DMS 273 (cell line): ENCODE results near the gene MVB12B.
A peak's percentile ranks its signal among the peaks of the same experiment; 100 is the strongest.

Experiments
- DNase-seq: peaks from one replicate; lab custom pipeline; 2025; ENCODE audit not compliant: unreplicated experiment; lab: John Stamatoyannopoulos, UW

Gene MVB12B

GRCh38 chr9:126423142-126423915, 96.7 kb downstream of the MVB12B start:
- peak; percentile 9 for DNase-seq

- no peak for DNase-seq
Observed at GRCh38 chr9:126423916-126424185, 97.2 kb downstream of the MVB12B start.

GRCh38 chr9:126424511-126424910, 97.9 kb downstream of the MVB12B start:
- DNase-seq = no peak

GRCh38 chr9:126428534-126429175, 102.0 kb downstream of the MVB12B start:
- no peak for DNase-seq

- no peak for DNase-seq
Observed at GRCh38 chr9:126429190-126429589, 102.6 kb downstream of the MVB12B start.

- no peak for DNase-seq
Observed at GRCh38 chr9:126430124-126430523, 103.5 kb downstream of the MVB12B start.

- no peak for DNase-seq
Observed at GRCh38 chr9:126431077-126431742, 104.6 kb downstream of the MVB12B start.

GRCh38 chr9:126432659-126433058, 106.0 kb downstream of the MVB12B start:
- DNase-seq = no peak

- no peak for DNase-seq
Observed at GRCh38 chr9:126435105-126435504, 108.5 kb downstream of the MVB12B start.

GRCh38 chr9:126435626-126436025, 109.0 kb downstream of the MVB12B start:
- no peak for DNase-seq

GRCh38 chr9:126436545-126437267, 110.1 kb downstream of the MVB12B start:
- no peak for DNase-seq

GRCh38 chr9:126437268-126437666, 110.6 kb downstream of the MVB12B start:
- no peak for DNase-seq

GRCh38 chr9:126437701-126438100, 111.1 kb downstream of the MVB12B start:
- no peak for DNase-seq

GRCh38 chr9:126438741-126439401, 112.2 kb downstream of the MVB12B start:
- no peak for DNase-seq

- DNase-seq = no peak
Observed at GRCh38 chr9:126439402-126439765, 112.8 kb downstream of the MVB12B start.

- DNase-seq = no peak
Observed at GRCh38 chr9:126439883-126440653, 113.4 kb downstream of the MVB12B start.

- peak; percentile 36 for DNase-seq
Observed at GRCh38 chr9:126440940-126441339, 114.3 kb downstream of the MVB12B start.

- no peak for DNase-seq
Observed at GRCh38 chr9:126442636-126443035, 116.0 kb downstream of the MVB12B start.

- no peak for DNase-seq
Observed at GRCh38 chr9:126443144-126443543, 116.5 kb downstream of the MVB12B start.

GRCh38 chr9:126448136-126448535, 121.5 kb downstream of the MVB12B start:
- no peak for DNase-seq
